Stimulated activated CD4-positive, alpha-beta T cell treated with anti-CD3 and anti-CD28 coated beads, Interleukin-4, amount 100 ng/mL, for 4 hours (primary cell): ENCODE results near the gene FCRL2.

Experiments used
- DNase-seq, 2 experiments: peaks; one replicate each; pipeline ENCODE4 v3.0.0-alpha.2; 2020

FCRL2 gene, protein sequence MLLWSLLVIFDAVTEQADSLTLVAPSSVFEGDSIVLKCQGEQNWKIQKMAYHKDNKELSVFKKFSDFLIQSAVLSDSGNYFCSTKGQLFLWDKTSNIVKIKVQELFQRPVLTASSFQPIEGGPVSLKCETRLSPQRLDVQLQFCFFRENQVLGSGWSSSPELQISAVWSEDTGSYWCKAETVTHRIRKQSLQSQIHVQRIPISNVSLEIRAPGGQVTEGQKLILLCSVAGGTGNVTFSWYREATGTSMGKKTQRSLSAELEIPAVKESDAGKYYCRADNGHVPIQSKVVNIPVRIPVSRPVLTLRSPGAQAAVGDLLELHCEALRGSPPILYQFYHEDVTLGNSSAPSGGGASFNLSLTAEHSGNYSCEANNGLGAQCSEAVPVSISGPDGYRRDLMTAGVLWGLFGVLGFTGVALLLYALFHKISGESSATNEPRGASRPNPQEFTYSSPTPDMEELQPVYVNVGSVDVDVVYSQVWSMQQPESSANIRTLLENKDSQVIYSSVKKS

DNA sequence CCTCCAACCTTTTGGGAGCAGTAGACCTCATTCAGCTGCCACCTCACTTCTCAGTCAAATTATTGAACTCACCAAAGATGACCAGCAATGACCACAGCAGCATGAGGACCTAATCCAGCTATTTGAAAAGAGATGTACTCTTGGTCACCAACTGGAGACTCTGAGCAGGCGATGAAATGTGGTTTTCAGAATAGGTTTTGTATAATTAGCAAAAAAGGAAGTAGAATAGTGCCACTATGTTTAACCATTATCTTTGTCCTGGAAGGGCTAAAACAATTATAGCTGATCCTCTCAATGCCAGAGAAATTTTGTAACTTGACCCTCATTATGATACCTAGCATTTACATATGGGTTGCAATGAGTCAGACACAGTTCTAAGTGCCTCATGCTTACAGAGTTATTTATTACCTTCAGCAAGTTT lies at the start of gene FCRL2:
FCRL2 (minus strand) TSS at position 162 of the 421 bp plus-strand sequence; CDS start at position 103, 59 bp downstream.
- DNase-seq = no peak

- DNase-seq = no peak
These were observed 43.4 kb upstream of the FCRL2 start for GRCh38 chr1:157820299-157820698.

- no peak for DNase-seq
These were observed 43.0 kb upstream of the FCRL2 start, which contains the start of gene FCRL1 for GRCh38 chr1:157819896-157820295. TSS of gene FCRL1 (minus strand) at chr1:157820120. CDS start at chr1:157820037, 83 bp downstream.

DNA sequence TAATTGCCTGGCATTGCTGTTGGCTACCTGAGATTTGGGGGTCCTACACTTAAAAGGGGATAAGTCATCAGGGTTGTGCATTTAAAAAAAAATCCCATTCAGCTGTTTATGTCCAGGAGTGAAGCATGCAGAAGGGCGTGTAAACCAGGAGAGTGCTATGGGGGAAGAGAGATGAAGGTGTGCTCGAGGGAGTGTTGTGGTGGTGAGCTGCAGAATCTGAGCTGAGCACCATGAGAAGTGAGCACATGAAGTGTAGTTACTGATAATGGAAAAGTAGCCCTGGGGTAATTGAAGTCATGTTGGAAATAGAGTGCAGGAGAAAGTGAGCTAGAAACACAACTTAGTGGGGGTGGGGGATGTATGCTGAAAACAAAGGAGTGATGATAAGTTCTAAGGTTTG lies 42.3 kb upstream of the FCRL2 start:
- no peak for DNase-seq

DNA sequence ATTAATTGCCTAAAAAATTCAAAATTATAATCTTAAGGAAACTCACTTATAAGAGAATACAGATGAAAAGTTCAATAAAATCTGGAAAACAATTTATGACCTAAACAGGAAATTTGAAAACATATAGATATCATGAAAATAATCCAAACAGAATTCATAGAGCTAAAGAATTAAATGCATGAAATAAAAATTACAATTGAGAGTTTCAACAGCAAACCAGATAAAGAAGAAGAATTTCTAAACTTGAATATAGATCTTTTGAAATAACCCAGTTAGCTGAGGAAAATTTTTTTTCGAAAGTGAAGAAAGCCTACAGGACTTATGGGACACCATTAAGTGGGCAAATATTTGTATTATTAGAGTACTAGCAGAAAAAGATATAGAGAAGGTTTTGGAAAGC lies 36.3 kb upstream of the FCRL2 start:
- DNase-seq = no peak

DNA sequence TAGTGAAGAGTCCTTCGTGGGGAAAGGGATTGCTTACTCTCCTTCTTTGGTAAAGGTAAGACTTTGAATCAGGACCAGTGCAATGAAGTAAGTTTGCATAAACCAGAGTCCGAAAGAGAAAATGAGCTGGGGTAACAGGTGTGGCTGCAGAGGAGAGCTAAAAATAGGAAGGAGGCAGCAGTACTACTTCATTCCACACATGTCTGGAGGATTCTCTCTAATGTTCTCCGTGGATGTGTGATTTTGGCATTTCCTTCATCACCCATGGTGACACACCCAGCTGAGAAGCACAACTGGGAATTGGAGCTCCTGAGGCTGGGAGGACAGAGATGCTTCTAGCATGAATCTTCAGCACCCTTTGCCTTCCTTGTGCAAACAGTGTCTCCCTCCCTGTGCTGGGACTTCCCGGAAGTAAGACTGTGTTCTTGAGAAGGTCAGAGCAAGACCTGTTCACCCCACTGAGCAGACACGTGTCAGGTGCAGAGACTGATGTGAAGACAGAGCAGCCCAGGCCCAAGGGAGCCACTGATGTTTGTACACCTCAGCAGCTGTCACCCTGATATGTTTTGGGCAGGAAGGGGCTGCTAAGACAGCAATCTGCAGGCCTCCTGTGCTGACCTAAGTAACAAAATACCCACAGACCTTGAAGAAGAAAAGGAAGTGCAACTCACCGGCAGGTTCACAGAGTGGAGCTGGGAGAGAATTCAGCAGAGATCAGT lies 29.7 kb upstream of the FCRL2 start:
- no peak for DNase-seq

GRCh38 chr1:157803851-157804250 lies 26.9 kb upstream of the FCRL2 start:
- no peak for DNase-seq

GRCh38 chr1:157799996-157800395 lies 23.1 kb upstream of the FCRL2 start:
- DNase-seq = no peak

DNA sequence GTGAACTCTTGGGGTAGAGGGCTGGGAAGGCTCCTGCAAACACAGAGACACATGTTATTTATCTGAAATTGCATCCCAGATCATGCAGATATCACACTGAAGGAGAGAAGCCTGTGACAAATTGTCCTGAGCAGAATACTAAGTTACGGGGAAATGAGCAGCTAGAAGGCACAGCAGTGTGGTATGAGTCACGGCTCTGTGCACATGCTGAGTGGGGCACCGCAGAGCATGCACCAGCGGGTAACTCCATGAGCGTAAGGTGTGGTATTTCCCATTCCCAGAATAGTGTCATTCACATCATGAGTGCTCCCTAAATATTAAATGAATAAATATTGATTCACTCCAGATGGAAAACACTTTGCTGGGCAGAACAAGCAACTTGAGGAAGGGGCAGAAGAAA lies 21.3 kb upstream of the FCRL2 start:
- no peak for DNase-seq

DNA sequence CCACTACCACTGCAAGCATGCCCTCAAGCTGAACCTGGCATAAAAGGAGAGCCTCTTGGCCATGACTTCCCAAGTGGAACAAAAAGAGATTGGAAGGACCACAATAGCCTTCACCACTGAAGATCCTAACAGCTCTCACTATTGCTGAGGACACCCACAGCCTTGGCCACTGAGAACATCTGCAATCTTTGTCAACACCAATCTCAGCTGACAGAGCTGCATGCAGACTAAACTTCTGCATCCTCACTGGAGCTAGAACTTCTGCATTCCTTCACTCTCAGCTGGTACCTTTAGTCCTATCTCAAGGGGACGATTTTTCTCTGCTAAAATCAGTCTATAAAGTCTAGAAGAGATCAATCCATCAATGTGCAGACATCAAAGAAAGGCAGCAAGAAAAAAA lies 8.3 kb upstream of the FCRL2 start:
- DNase-seq = no peak

DNA sequence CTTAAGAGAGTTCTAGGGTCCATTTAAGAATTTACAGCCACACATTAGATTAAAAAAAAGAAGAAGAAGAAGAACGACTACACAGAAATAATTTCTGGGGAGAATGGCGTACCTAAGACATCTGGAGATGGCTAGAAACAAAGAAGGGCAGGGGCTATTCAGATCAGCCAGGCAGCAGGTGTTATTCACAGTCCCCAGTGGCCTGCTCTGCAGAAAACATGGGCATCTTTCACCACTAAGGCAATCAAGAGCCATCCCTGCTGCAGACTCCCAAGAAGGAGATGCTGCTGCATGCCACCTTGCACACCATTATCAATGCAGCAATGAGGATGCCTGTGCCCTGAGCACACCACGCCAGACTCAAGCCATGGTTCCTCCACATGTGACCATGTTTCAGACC lies 7.9 kb upstream of the FCRL2 start:
- DNase-seq = no peak

DNA sequence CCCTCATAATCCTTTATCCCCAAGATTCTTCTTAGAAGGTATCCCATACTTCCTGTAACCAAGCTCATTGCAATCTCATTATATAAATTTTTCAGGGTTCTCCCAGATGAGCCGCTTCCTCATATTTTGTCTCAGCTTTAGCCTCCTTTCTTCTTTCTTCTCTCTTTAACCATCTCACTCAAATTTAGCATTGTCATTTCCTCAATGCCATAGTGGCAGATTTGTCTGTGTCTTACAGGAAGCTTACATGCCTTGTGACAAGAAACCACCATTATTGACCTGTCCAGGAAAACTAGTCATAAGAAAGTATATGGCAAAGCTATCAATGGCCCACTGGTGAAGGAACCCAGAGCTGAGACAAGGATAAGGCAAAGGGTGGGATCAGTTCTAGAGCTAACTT lies 6.0 kb upstream of the FCRL2 start:
- DNase-seq = no peak

GRCh38 chr1:157781048-157781447 lies 4.1 kb upstream of the FCRL2 start:
- no peak for DNase-seq

DNA sequence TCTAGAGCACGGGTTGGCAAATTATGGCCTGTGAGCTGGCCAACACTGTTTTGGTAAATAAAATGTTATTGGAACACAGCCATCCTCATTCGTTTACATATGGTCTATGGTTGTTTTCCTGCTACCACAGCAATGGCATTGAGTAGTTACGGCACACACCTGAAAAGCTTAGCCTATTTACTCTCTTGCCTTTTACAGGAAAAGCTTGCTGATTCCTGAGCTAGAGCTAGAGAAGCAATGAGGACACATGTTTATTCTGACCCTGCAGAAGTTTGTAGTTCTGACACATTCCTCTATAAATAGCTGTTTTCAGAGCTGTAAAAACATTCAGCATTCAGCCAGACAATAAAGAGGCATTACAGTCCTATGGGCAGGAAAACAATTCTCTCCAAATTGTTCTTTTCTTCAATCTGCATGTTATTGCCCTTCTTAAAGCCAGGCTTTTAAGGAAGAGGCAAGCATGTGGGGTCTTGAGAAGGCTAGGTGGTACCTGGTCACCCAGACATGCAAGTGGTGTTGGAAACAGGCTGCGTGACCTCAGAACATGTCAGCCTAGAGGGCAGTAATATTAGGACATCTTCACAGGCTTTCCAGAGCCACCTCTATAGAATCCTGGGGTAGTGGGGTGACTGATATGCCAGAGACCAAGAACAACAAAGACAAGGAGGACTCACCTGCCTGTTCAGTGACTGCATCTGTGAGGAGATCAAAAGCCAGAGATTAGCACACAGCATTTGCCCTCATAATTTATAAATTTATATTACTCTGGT lies 1.6 kb downstream of the FCRL2 start:
- DNase-seq = no peak

- no peak for DNase-seq
These were observed 2.5 kb downstream of the FCRL2 start for GRCh38 chr1:157774412-157774811.

GRCh38 chr1:157773493-157774350 lies 3.2 kb downstream of the FCRL2 start:
- DNase-seq = no peak

GRCh38 chr1:157771661-157772425 lies 5.1 kb downstream of the FCRL2 start:
- no peak for DNase-seq

DNA sequence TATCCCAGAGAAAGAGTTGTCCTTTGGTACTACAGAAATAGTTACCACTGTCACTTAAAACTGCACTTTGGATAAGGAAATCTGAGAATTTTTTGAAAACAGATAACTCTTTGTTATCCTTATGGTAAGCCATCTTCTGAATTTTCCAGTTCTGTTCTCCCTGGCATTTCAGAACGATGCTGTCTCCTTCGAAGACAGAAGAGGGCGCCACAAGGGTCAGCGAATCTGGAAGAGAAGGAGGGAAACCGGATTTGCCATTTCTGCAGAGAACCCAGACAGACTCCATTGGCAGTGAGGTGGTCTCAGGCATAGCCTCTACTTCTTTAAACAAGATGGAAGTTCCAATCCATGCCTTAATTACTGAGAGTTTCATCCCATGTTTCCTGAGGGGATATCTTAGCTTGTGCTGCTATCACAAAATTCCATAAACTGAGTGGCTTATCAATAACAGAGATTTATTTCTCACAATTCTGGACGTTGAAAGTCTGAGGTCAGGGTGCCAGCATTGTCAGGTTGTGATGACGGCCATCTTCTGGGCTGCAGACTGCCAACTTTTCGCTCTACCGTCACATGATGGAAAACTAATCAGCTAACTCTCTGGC lies 6.4 kb downstream of the FCRL2 start:
- no peak for DNase-seq

DNA sequence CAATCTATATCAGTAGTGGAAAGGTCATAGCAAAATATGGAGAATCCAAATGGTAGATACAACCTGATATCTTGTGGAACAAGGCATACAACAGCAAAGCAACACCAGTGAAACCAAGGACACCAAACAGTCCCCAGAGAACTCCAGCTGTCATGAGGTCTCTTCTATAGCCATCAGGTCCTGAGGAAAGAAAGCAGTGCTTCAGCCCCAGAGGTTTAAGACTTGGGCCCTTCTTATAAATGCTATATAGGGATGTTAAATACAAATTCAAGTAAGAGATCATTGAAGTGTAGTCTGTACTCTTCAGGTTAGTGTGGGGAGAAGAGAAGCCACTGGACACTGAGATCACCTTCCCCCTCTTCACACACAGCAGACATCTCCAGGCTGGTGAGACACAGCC lies 10.1 kb downstream of the FCRL2 start:
- DNase-seq = no peak

DNA sequence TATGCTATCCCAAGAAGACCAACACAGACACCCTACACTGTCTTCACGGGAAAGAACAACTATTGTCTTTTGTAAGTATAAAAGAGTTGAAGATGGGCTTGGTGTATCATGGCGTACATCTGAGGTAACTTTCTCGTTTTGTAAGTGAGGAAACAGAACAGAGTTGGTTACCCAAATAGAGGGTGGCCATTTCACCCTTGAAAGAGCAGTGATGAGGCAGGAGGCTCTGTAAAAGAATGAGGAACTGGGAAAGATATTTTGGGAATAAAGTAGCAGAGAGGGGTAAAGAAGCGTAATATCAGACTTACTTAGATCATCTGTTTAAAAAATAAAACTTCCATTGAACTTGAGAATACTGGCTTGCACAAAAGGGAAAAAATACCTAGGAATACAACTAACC lies 18.9 kb downstream of the FCRL2 start:
- DNase-seq = no peak

- no peak for DNase-seq
These were observed 23.3 kb downstream of the FCRL2 start for GRCh38 chr1:157753611-157754010.
